A549 (cell line): ENCODE measurements around the gene TBCE. TPM values are rescaled to one million over a fixed set of nuclear protein-coding genes. Genes with fewer than 3 reads are reported as not detected.

ENCODE experiments used
- ATAC-seq, 2 experiments: fragments of 200-7000 bp in 1 of 2; fragments of >200 bp in 1 of 2; cut with Nextera tagmentation in 1 of 2; cut with Tn5 transposase in 1 of 2; 3 replicates each; pipeline versions ENCODE4 v1.8.0 to v1.9.1; 2018 to 2020; ENCODE audit warnings: mild to moderate bottlenecking in 1 of 2, moderate library complexity in 1 of 2
- CTCF ChIA-PET: fragments of 300-600 bp; sonication (Branson Sonifier 250); formaldehyde crosslinking; extraction: SDS; loops from one replicate; lab custom pipeline; 2021; ENCODE audit warnings: antibody characterized with exemption, inconsistent platforms; lab: Yijun Ruan, JAX
- POLR2A ChIA-PET: fragments of 350-600 bp; formaldehyde crosslinking; extraction: SDS; loops from one replicate; lab custom pipeline; 2021; ENCODE audit warnings: antibody characterized with exemption, inconsistent platforms; lab: Yijun Ruan, JAX
- DNase-seq, 2 experiments: peaks; one replicate each; pipeline versions ENCODE4 v3.0.0 to v3.0.0-alpha.2; 2011 to 2016; ENCODE audit warnings: low read depth in 1 of 2, low spot score in 1 of 2
- FAIRE-seq: peaks from 2 replicates; lab custom pipeline; 2011; peaks lifted over from hg19 to GRCh38; lab: Jason Lieb, UNC
- H3K27ac ChIP-seq, 2 experiments: fragments of >200 bp; sonication (Bioruptor Twin); formaldehyde crosslinking; 3 replicates each; pipeline ENCODE4 v1.5.1; 2016 to 2017
- H3K4me1 ChIP-seq: fragments of >200 bp; sonication (Bioruptor Twin); formaldehyde crosslinking; 3 replicates; pipeline ENCODE4 v1.6.1; 2016
- H3K4me2 ChIP-seq: fragments of >200 bp; sonication (Bioruptor Twin); formaldehyde crosslinking; 3 replicates; pipeline ENCODE4 v1.6.1; 2016
- H3K4me3 ChIP-seq: fragments of >200 bp; sonication (Bioruptor Twin); formaldehyde crosslinking; 3 replicates; pipeline ENCODE4 v1.5.1; 2016
- H3K9me3 ChIP-seq: fragments of >200 bp; sonication (Bioruptor Twin); formaldehyde crosslinking; 3 replicates; pipeline ENCODE4 v1.6.1; 2016
- ATOH8 ChIP-seq: fragments of 250-450 bp; sonication (Bioruptor Pico); IDR thresholded peaks from 2 replicates; pipeline ENCODE4 v1.5.0; 2020; ENCODE audit warnings: low read depth, mild to moderate bottlenecking, moderate library complexity
- BHLHE40 ChIP-seq: IDR thresholded peaks from 2 replicates; pipeline ENCODE4 v1.6.1; 2012; ENCODE audit warnings: low read depth, low read length, inconsistent platforms
- CBX2 ChIP-seq: fragments of 200-600 bp; sonication (generic); IDR thresholded peaks from 2 replicates; pipeline ENCODE4 v1.6.1; 2016; ENCODE audit warnings: low read depth, mild to moderate bottlenecking, borderline replicate concordance
- CEBPB ChIP-seq, 2 experiments: fragments of >200 bp in 1 of 2; sonication (Bioruptor Twin) in 1 of 2; formaldehyde crosslinking in 1 of 2; IDR thresholded peaks; 2 replicates each; pipeline ENCODE4 v1.6.1; 2012 to 2016
- CHD4 ChIP-seq: fragments of 200-600 bp; sonication (generic); IDR thresholded peaks from 2 replicates; pipeline ENCODE4 v1.6.1; 2016; ENCODE audit warnings: antibody characterized with exemption, mild to moderate bottlenecking, borderline replicate concordance
- CTCF ChIP-seq: fragments of >200 bp; sonication (Bioruptor Twin); formaldehyde crosslinking; IDR thresholded peaks from 3 replicates; pipeline ENCODE4 v1.5.1; 2016
- ELK1 ChIP-seq: fragments of 150-350 bp; IDR thresholded peaks from 2 replicates; pipeline ENCODE4 v1.6.1; 2014; ENCODE audit warnings: low read depth, mild to moderate bottlenecking, low read length
- FOSL2 ChIP-seq, 2 experiments: fragments of 450-650 bp in 1 of 2; fragments of >200 bp in 1 of 2; sonication (Bioruptor Twin) in 1 of 2; formaldehyde crosslinking; IDR thresholded peaks; 2 replicates each; pipeline versions ENCODE4 v1.5.0 to v1.6.1; 2016 to 2020; ENCODE audit warnings: mild to moderate bottlenecking in 1 of 2, moderate library complexity in 1 of 2
- HOXB13 ChIP-seq: fragments of 250-450 bp; sonication (Bioruptor Pico); IDR thresholded peaks from 2 replicates; pipeline ENCODE4 v1.5.0; 2020; ENCODE audit warnings: low read depth, mild to moderate bottlenecking, moderate library complexity
- HOXB5 ChIP-seq: fragments of 250-450 bp; sonication (Bioruptor Pico); IDR thresholded peaks from 2 replicates; pipeline ENCODE4 v1.5.0; 2020; ENCODE audit warnings: mild to moderate bottlenecking, moderate library complexity
- JUNB ChIP-seq: fragments of >200 bp; sonication (Bioruptor Twin); formaldehyde crosslinking; IDR thresholded peaks from 2 replicates; pipeline ENCODE4 v1.6.1; 2016
- MAFK ChIP-seq: fragments of 450-650 bp; IDR thresholded peaks from 2 replicates; pipeline ENCODE4 v1.6.1; 2014; ENCODE audit not compliant: partially characterized antibody
- MAX ChIP-seq: IDR thresholded peaks from 2 replicates; pipeline ENCODE4 v1.6.1; 2012
- MYC ChIP-seq: IDR thresholded peaks from 2 replicates; pipeline ENCODE4 v1.6.1; 2012; ENCODE audit warnings: mild to moderate bottlenecking, inconsistent platforms, low read length, improper control_type of control experiment, borderline replicate concordance
- POLR2AphosphoS2 ChIP-seq: conservative IDR thresholded peaks from 2 replicates; pipeline ENCODE4 v1.6.1; 2012; ENCODE audit warnings: low read length, improper control_type of control experiment, inconsistent platforms
- RARB ChIP-seq: fragments of 250-450 bp; sonication (Bioruptor Pico); IDR thresholded peaks from 2 replicates; pipeline ENCODE4 v1.8.0; 2021; ENCODE audit warnings: mild to moderate bottlenecking, moderate library complexity
- REST ChIP-seq: fragments of 200-600 bp; sonication (generic); IDR thresholded peaks from 2 replicates; pipeline ENCODE4 v1.6.1; 2016; ENCODE audit warnings: antibody characterized with exemption, mild to moderate bottlenecking, moderate library complexity
- SMC3 ChIP-seq: fragments of >200 bp; sonication (Bioruptor Twin); formaldehyde crosslinking; IDR thresholded peaks from 3 replicates; pipeline ENCODE4 v1.6.1; 2018; ENCODE audit warnings: inconsistent platforms
- USF2 ChIP-seq: fragments of 450-650 bp; IDR thresholded peaks from 2 replicates; pipeline ENCODE4 v1.6.1; 2014; ENCODE audit warnings: antibody characterized with exemption
- ZC3H11A ChIP-seq: fragments of 450-650 bp; IDR thresholded peaks from 2 replicates; pipeline ENCODE4 v1.6.1; 2014; ENCODE audit warnings: antibody characterized with exemption, mild to moderate bottlenecking
- ZFP36 ChIP-seq: fragments of 450-650 bp; IDR thresholded peaks from 2 replicates; pipeline ENCODE4 v1.6.1; 2014; ENCODE audit warnings: borderline replicate concordance; ENCODE audit not compliant: partially characterized antibody
- ZNF302 ChIP-seq: fragments of 250-450 bp; sonication (Bioruptor Pico); IDR thresholded peaks from 2 replicates; pipeline ENCODE4 v1.9.0; 2021; ENCODE audit warnings: inconsistent platforms, mild to moderate bottlenecking, moderate library complexity
- WGBS: methylation state at CpG from one replicate; pipeline ENCODE4 v1.1.6; 2017; ENCODE audit errors: missing lambda C conversion rate; 5-methylcytosine and 5-hydroxymethylcytosine counted together
- polyA plus RNA-seq, 4 experiments: library from polyadenylated mRNA; depleted of rRNA in 3 of 4; stranded (reverse); fragments of >200 nt; fragmentation: RNase III in 1 of 4; extraction: RNeasy Plus Mini Kit Qiagen cat#74134 plus additional on column Dnase treatment in 1 of 4; gene quantifications; 2 replicates in 3 of 4; 3 replicates in 1 of 4; pipeline ENCODE4 v1.2.3, GENCODE V29; 2011 to 2017

Gene TBCE
- polyA plus RNA-seq, 2 of the 4 experiments (the other 2 are of a cell fraction): 45.1 to 65.2 TPM

GRCh38 chr1:235329139-235329902 is 37.9 kb upstream of the TBCE start:
- FAIRE-seq (no peak), ATAC-seq (peak; percentile 7 to 14; a peak in 4 of 6 replicates), DNase-seq (peak in 1 of 2 experiments; percentile 50)
- H3K27ac ChIP-seq: peak overlapping the region; percentile 88 to 90
- peak; percentile 3; the same call in 1 of the 3 replicates for TF ChIP-seq SMC3
- no peak for TF ChIP-seq REST
- TF ChIP-seq ZNF302: no peak
- no peak for TF ChIP-seq MYC
- TF ChIP-seq CTCF: 0 out of 3 replicates have a peak, but pooled peaks have one; percentile 7
- peak overlapping the region; percentile 65 for H3K4me3 ChIP-seq
- WGBS: 3% methylated on average over 24 of the region's 24 CpGs
- H3K4me2 ChIP-seq: peak overlapping the region; percentile 91
- ChIA-PET POLR2A (interaction anchor here (0.6 to 2.2 kb wide), 9 partner anchors 8 to 168 kb away, joined by 3 to 14 read pairs (median 4); partner anchors contain the start of genes RBM34 and TBCE), CTCF (interaction anchor here (0.6 to 6.7 kb wide), 4 partner anchors 10 to 156 kb away, joined by 3 to 37 read pairs (median 4); no protein-coding TSS in a partner anchor)
- peaks cover 48% of the 10 kb centered on the region for H3K4me1 ChIP-seq
- H3K9me3 ChIP-seq: no peaks in the 10 kb centered on the region

GRCh38 chr1:235330918-235331285 is 36.3 kb upstream of the TBCE start:
- ChIA-PET POLR2A (no interaction called here), CTCF (interaction anchor here (0.6 to 1.5 kb wide), 3 partner anchors 10 to 79 kb away, joined by 3 to 4 read pairs (median 3); no protein-coding TSS in a partner anchor)
- Histone ChIP-seq H3K27ac (no peak overlapping the region), H3K4me1 (peaks cover 32% of the 10 kb centered on the region), H3K9me3 (no peaks in the 10 kb centered on the region), H3K4me3 (peak overlapping the region; percentile 65; the same call in 1 of the 3 replicates), H3K4me2 (peak overlapping the region; percentile 91)
- no peak for FAIRE-seq
- TF ChIP-seq RARB (CRISPR knock-in tag) (no peak), ELK1 (no peak), CBX2 (no peak), ATOH8 (CRISPR knock-in tag) (no peak), ZFP36 (no peak), ZC3H11A (no peak), USF2 (no peak), CEBPB (IDR thresholded peaks at IDR 0.05) (no peak), MAX (no peak), POLR2AphosphoS2 (no peak), HOXB5 (no peak), JUNB (no peak), CHD4 (no peak), BHLHE40 (no peak), HOXB13 (CRISPR knock-in tag) (no peak), FOSL2 (IDR thresholded peaks at IDR 0.05) (no peak), FOSL2 (CRISPR knock-in tag; IDR thresholded peaks at IDR 0.05) (no peak), MAFK (no peak)
- WGBS: 87% methylated on average over 5 of the region's 5 CpGs
- no peak for ATAC-seq
- no peak for DNase-seq
